Testis (tissue), 3 donors: Measurements from ENCODE around the gene LUZP2. TPM values are rescaled to one million over a fixed set of nuclear protein-coding genes. Genes with fewer than 3 reads are reported as not detected.

Source experiments
- DNase-seq: peaks from one replicate; pipeline ENCODE4 v3.0.0-alpha.2; 2019
- H3K27ac ChIP-seq, 2 donors: fragments of 200-600 bp; sonication (generic); one replicate each; pipeline ENCODE4 v1.5.1; 2019
- H3K27me3 ChIP-seq: fragments of 200-600 bp; sonication (generic); one replicate; pipeline ENCODE4 v1.5.1; 2019
- H3K36me3 ChIP-seq: fragments of 200-600 bp; sonication (generic); one replicate; pipeline ENCODE4 v1.5.1; 2017; ENCODE audit warnings: low read depth; ENCODE audit errors: missing control alignments
- H3K4me1 ChIP-seq: fragments of 200-600 bp; sonication (generic); one replicate; pipeline ENCODE4 v1.5.1; 2019
- H3K4me3 ChIP-seq, 2 donors: fragments of 200-600 bp; sonication (generic); one replicate each; pipeline ENCODE4 v1.5.1; 2017 to 2019
- H3K9me3 ChIP-seq: fragments of 200-600 bp; sonication (generic); one replicate; pipeline ENCODE4 v1.5.1; 2017
- CTCF ChIP-seq, 3 experiments: fragments of 450-650 bp in 2 of 3; fragments of 200-600 bp in 1 of 3; sonication (generic) in 1 of 3; IDR thresholded peaks; one replicate each; pipeline ENCODE4 v1.5.1; 2016 to 2019; ENCODE audit warnings: antibody characterized with exemption in 3 of 3, mild to moderate bottlenecking in 2 of 3, moderate library complexity in 1 of 3
- POLR2A ChIP-seq: fragments of 450-650 bp; IDR thresholded peaks from one replicate; pipeline ENCODE4 v1.6.1; 2017; ENCODE audit warnings: antibody characterized with exemption, mild to moderate bottlenecking, moderate library complexity
- WGBS, 2 donors: methylation state at CpG; one replicate each; pipeline ENCODE4 v1.1.5; 2018; 5-methylcytosine and 5-hydroxymethylcytosine counted together
- intact Hi-C: fragments of 100-400 bp; cut with DNase I; formaldehyde crosslinking; loops from one replicate; pipeline ENCODE4 v1.15.1; 2023; ENCODE audit warnings: low total_unique reads
- polyA plus RNA-seq: library from polyadenylated mRNA; stranded (reverse); fragments of 350-450 nt; fragmentation: Illumina TruSeq; extraction: RNeasy Lipid Tissue Mini Kit (QIAGEN cat#74804); gene quantifications from one replicate; pipeline ENCODE4 v1.2.3, GENCODE V29; 2014; ENCODE audit warnings: low read depth, low replicate concordance; ENCODE audit not compliant: insufficient read depth
- total RNA-seq, 2 donors: library from RNA; depleted of rRNA; stranded (reverse); fragments of >200 nt; gene quantifications; one replicate each; pipeline ENCODE4 v1.2.3, GENCODE V29; 2016

LUZP2 gene
- total and polyA plus RNA-seq, 3 donors from 2014 or later, result 0.63 to 0.98 (median 0.74) TPM

GRCh38 chr11:24661331-24661730 is 164.5 kb downstream of the LUZP2 start:
- no peak for DNase-seq
- Histone ChIP-seq H3K4me1 (no peaks in the 10 kb centered on the region), H3K27me3 (no peaks in the 10 kb centered on the region), H3K4me3 (no peak overlapping the region), H3K27ac (no peak overlapping the region), H3K36me3 (no peaks in the 10 kb centered on the region), H3K9me3 (no peaks in the 10 kb centered on the region)
- no peak for TF ChIP-seq POLR2A
- no peak for TF ChIP-seq CTCF (IDR thresholded peaks at IDR 0.05)
- 62 to 93% methylated on average over 1 of the region's 1 CpG for WGBS, 2 donors
- intact Hi-C loops, result no loop called here

GRCh38 chr11:24664399-24664798 is 167.5 kb downstream of the LUZP2 start:
- Histone ChIP-seq H3K9me3 (no peaks in the 10 kb centered on the region), H3K36me3 (no peaks in the 10 kb centered on the region), H3K4me3 (no peak overlapping the region), H3K4me1 (no peaks in the 10 kb centered on the region), H3K27me3 (no peaks in the 10 kb centered on the region), H3K27ac (no peak overlapping the region)
- DNase-seq, result no peak
- whole genome bisulfite sequencing, 2 donors, result 56 to 100% methylated on average over 1 of the region's 1 CpG
- intact Hi-C loops, result no loop called here
- no peak for TF ChIP-seq POLR2A
- TF ChIP-seq CTCF (IDR thresholded peaks at IDR 0.05), result no peak

DNA sequence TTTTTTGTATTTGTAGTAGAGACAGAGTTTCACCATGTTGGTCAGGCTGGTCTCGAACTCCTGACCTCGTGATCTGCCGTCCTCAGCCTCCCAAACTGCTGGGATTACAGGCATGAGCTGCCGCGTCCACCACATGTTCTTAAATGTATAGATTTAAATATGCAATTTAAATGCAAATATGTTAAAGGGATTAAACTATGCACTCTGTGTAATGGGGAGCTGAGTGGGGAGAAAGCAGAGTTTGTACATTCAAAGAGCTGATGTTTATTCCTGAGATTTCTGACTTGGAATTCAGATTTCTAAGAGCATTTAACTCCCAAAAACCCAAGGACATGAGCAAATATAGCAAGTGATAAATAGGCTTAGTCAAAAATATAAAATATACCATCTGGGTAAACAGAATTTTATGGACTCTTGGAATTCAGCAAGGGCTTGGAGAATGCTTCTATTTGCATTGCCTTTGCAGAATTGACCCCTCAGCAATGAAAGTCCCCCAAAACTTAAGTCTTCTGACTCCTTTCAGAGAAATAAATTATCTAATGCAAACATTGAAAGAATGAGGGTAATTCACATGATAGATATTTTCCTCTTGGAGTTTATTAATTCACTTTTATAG is 170.6 kb downstream of the LUZP2 start:
- TF ChIP-seq CTCF (IDR thresholded peaks at IDR 0.05), result no peak
- no peak for TF ChIP-seq POLR2A
- no peak overlapping the region for H3K4me3 ChIP-seq
- H3K4me1 ChIP-seq, result no peaks in the 10 kb centered on the region
- no peak overlapping the region for H3K27ac ChIP-seq
- intact Hi-C loops, result no loop called here
- no peaks in the 10 kb centered on the region for H3K27me3 ChIP-seq
- no peaks in the 10 kb centered on the region for H3K9me3 ChIP-seq
- H3K36me3 ChIP-seq, result no peaks in the 10 kb centered on the region
- 80 to 83% methylated on average over 5 of the region's 5 CpGs for WGBS, 2 donors
- DNase-seq, result no peak

DNA sequence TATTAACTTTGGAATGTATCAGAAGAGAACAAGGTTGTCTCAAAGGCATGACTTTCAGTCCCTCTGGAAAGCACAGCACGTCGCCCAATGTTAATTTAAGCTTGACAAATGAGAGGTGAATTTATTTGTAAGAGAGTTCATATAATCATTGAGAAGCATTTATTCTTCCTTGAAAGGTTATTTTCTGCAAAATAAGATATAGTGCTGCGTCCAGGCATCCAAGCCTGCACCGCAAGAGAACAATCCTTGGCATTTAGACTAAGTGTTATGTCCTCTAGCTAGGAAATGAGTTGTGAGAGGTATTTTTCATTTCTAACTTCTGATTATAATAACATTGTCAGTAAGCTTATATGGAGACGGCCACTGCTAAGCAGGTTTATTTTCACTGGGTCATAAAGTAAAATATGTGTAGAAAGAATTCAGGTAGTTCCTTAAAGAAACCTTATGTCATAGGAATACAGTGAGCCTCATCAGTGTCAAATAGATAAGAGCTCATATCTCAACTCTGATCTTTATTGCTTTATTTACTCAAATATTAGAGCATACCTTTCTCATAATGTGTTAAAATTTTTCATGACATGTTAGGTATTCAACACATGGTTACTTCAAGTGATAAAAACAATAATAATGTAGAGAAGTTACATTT is 182.0 kb downstream of the LUZP2 start:
- Histone ChIP-seq H3K4me1 (no peaks in the 10 kb centered on the region), H3K36me3 (no peaks in the 10 kb centered on the region), H3K9me3 (no peaks in the 10 kb centered on the region), H3K27me3 (no peaks in the 10 kb centered on the region), H3K4me3 (no peak overlapping the region), H3K27ac (no peak overlapping the region)
- intact Hi-C loops, result no loop called here
- no peak for DNase-seq
- TF ChIP-seq POLR2A (no peak), CTCF (IDR thresholded peaks at IDR 0.05) (no peak)
- WGBS, 2 donors, result 78 to 80% methylated on average over 5 of the region's 5 CpGs
